Liver (tissue), 3 donors: ENCODE results near the gene RAD51B.

ENCODE experiments used
- FOXA1 ChIP-seq: IDR thresholded peaks from 2 replicates; pipeline ENCODE4 v1.6.1; 2016; ENCODE audit warnings: antibody characterized with exemption
- GABPA ChIP-seq, 2 donors: IDR thresholded peaks in 1 of 2; conservative IDR thresholded peaks in 1 of 2; 2 replicates each; pipeline ENCODE4 v1.6.1; 2016; ENCODE audit warnings: antibody characterized with exemption in 2 of 2, mild to moderate bottlenecking in 1 of 2, moderate library complexity in 1 of 2
- RAD21 ChIP-seq, 2 donors: IDR thresholded peaks; 2 replicates each; pipeline ENCODE4 v1.6.1; 2016; ENCODE audit warnings: antibody characterized with exemption in 2 of 2, mild to moderate bottlenecking in 2 of 2
- RXRA ChIP-seq, 2 donors: IDR thresholded peaks; 2 replicates each; pipeline ENCODE4 v1.6.1; 2017 to 2018; ENCODE audit warnings: antibody characterized with exemption in 2 of 2, mild to moderate bottlenecking in 1 of 2
- SP1 ChIP-seq: IDR thresholded peaks from 2 replicates; pipeline ENCODE4 v1.6.1; 2018; ENCODE audit warnings: antibody characterized with exemption, mild to moderate bottlenecking
- TAF1 ChIP-seq: conservative IDR thresholded peaks from 2 replicates; pipeline ENCODE4 v1.6.1; 2016; ENCODE audit warnings: antibody characterized with exemption, mild to moderate bottlenecking
- YY1 ChIP-seq: IDR thresholded peaks from 2 replicates; pipeline ENCODE4 v1.6.1; 2016; ENCODE audit warnings: antibody characterized with exemption, mild to moderate bottlenecking
- TF ChIP-seq, protein P1 (sequence below): fragments of 150-350 bp; IDR thresholded peaks from 2 replicates; pipeline ENCODE4 v1.5.1; 2017; ENCODE audit warnings: improper control_type of control experiment, low read depth, low read length; ENCODE audit not compliant: missing input control
- TF ChIP-seq, protein P2 (sequence below): IDR thresholded peaks from 2 replicates; pipeline ENCODE4 v1.6.1; 2016; ENCODE audit warnings: antibody characterized with exemption, mild to moderate bottlenecking
- TF ChIP-seq, protein P3 (sequence below): IDR thresholded peaks from 2 replicates; pipeline ENCODE4 v1.6.1; 2016; ENCODE audit warnings: antibody characterized with exemption
- TF ChIP-seq, protein P4 (sequence below): IDR thresholded peaks from 2 replicates; pipeline ENCODE4 v1.6.1; 2016; ENCODE audit warnings: antibody characterized with exemption
- TF ChIP-seq, protein P5 (sequence below): IDR thresholded peaks from 2 replicates; pipeline ENCODE4 v1.6.1; 2016; ENCODE audit warnings: antibody characterized with exemption
- donor health status: healthy.
- donor health status: healthy.

DNA sequence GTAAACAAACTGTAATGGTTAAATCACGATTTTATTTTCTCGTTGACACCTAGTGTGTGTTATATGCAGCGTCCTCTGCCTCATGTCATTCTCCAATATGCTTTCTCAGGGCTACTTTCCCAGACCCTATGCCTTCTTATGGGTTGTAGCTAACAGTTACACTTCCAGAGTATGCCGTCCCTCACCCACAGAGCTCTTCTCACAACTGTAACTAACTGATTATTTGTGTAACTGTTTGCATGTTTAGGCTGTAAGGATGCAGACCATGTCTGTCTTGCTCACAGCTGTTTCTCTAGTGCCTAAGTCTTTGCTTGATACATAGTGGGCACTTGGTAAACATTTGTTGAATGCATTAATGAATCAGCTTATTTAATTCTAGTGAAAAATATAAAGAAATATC lies 555.8 kb downstream of the RAD51B start:
- TF ChIP-seq RXRA (IDR thresholded peaks at IDR 0.05) (no peak), YY1 (no peak), TAF1 (no peak), RAD21 (IDR thresholded peaks at IDR 0.05) (no peak), SP1 (no peak), FOXA1 (no peak), GABPA (IDR thresholded peaks at IDR 0.05 in 1 of 2, conservative IDR thresholded peaks at IDR 0.05 in 1 of 2) (no peak)
- TF ChIP-seq, protein P1, sequence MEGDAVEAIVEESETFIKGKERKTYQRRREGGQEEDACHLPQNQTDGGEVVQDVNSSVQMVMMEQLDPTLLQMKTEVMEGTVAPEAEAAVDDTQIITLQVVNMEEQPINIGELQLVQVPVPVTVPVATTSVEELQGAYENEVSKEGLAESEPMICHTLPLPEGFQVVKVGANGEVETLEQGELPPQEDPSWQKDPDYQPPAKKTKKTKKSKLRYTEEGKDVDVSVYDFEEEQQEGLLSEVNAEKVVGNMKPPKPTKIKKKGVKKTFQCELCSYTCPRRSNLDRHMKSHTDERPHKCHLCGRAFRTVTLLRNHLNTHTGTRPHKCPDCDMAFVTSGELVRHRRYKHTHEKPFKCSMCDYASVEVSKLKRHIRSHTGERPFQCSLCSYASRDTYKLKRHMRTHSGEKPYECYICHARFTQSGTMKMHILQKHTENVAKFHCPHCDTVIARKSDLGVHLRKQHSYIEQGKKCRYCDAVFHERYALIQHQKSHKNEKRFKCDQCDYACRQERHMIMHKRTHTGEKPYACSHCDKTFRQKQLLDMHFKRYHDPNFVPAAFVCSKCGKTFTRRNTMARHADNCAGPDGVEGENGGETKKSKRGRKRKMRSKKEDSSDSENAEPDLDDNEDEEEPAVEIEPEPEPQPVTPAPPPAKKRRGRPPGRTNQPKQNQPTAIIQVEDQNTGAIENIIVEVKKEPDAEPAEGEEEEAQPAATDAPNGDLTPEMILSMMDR: no peak
- TF ChIP-seq, protein P2, sequence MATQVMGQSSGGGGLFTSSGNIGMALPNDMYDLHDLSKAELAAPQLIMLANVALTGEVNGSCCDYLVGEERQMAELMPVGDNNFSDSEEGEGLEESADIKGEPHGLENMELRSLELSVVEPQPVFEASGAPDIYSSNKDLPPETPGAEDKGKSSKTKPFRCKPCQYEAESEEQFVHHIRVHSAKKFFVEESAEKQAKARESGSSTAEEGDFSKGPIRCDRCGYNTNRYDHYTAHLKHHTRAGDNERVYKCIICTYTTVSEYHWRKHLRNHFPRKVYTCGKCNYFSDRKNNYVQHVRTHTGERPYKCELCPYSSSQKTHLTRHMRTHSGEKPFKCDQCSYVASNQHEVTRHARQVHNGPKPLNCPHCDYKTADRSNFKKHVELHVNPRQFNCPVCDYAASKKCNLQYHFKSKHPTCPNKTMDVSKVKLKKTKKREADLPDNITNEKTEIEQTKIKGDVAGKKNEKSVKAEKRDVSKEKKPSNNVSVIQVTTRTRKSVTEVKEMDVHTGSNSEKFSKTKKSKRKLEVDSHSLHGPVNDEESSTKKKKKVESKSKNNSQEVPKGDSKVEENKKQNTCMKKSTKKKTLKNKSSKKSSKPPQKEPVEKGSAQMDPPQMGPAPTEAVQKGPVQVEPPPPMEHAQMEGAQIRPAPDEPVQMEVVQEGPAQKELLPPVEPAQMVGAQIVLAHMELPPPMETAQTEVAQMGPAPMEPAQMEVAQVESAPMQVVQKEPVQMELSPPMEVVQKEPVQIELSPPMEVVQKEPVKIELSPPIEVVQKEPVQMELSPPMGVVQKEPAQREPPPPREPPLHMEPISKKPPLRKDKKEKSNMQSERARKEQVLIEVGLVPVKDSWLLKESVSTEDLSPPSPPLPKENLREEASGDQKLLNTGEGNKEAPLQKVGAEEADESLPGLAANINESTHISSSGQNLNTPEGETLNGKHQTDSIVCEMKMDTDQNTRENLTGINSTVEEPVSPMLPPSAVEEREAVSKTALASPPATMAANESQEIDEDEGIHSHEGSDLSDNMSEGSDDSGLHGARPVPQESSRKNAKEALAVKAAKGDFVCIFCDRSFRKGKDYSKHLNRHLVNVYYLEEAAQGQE: no peak
- TF ChIP-seq, protein P3, sequence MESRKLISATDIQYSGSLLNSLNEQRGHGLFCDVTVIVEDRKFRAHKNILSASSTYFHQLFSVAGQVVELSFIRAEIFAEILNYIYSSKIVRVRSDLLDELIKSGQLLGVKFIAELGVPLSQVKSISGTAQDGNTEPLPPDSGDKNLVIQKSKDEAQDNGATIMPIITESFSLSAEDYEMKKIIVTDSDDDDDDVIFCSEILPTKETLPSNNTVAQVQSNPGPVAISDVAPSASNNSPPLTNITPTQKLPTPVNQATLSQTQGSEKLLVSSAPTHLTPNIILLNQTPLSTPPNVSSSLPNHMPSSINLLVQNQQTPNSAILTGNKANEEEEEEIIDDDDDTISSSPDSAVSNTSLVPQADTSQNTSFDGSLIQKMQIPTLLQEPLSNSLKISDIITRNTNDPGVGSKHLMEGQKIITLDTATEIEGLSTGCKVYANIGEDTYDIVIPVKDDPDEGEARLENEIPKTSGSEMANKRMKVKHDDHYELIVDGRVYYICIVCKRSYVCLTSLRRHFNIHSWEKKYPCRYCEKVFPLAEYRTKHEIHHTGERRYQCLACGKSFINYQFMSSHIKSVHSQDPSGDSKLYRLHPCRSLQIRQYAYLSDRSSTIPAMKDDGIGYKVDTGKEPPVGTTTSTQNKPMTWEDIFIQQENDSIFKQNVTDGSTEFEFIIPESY: no peak
- TF ChIP-seq, protein P4, sequence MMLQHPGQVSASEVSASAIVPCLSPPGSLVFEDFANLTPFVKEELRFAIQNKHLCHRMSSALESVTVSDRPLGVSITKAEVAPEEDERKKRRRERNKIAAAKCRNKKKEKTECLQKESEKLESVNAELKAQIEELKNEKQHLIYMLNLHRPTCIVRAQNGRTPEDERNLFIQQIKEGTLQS: no peak
- TF ChIP-seq, protein P5, sequence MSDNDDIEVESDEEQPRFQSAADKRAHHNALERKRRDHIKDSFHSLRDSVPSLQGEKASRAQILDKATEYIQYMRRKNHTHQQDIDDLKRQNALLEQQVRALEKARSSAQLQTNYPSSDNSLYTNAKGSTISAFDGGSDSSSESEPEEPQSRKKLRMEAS: no peak
